ENCODE measurements around the gene MZF1.

The MZF1 gene

DNA sequence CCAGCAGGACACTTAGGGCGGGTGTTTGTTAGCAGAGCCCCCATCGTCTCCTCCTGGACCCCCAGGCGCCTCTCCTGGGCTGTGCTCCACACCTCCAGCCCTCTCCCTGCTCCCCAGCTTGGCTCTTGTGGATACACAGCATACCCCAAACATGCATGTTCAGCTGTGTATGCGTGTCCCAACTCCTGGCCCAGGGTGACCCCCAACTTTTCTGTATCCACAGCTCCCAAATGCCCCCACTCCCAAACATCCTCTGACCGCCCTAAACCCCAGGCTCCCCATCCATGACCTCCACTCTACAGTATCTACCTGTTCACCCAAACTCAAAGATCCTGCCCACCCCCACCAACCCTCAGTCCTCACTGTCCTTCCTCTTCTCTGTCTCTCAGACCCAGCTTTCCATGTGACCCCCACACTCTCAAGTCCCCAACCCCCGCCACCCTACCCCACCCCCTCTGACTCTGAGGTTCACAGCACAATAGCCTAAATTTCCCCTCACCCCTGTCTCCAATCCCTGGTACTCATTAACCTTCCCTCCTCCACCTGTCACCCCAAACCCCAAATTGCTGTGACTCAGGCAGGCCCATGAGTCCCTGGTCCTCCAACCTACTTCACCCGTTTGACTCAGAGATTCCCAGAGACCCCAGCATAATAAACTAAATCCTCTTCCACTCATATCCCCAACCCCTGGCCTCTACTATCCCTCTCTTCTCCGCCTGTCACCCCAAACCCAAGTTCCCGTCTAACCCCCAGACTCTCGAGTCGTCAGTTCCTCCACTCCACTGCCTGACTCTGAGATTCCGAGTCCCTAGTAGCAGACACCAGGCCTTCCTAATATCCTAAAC lies 15.7 kb downstream of the MZF1 start:
- H3K23ac ChIP-seq (ENCODE audit: low read depth, low read length, poor library complexity), result peak overlapping the region; percentile 94
- peak overlapping the region; percentile 84 to 90 for H3K4me3 ChIP-seq (ENCODE audit: low read length in 2 of 2)
- peak overlapping the region; percentile 75 for H3K4me2 ChIP-seq (ENCODE audit: insufficient read depth, low read length, poor library complexity, severe bottlenecking)
- peaks cover 0 to 4% of the 10 kb centered on the region in 2 donors for H3K9me3 ChIP-seq (replicated peaks in 1 of 2; ENCODE audit: control insufficient read depth in 2 of 2, insufficient read depth in 1 of 2, low read depth in 1 of 2, low read length in 2 of 2)
- peak overlapping the region; percentile 89 for H2AK5ac ChIP-seq (ENCODE audit: low read depth, low read length)
- peaks cover 19 to 28% of the 10 kb centered on the region in 2 donors for H3K4me1 ChIP-seq (ENCODE audit: control insufficient read depth in 2 of 2, insufficient read depth in 1 of 2, low read depth in 1 of 2, low read length in 2 of 2)
- H4K8ac ChIP-seq (ENCODE audit: low read depth, low read length), result no peak overlapping the region
- no peak overlapping the region for H3K18ac ChIP-seq (ENCODE audit: low read length)
- peak overlapping the region; percentile 65 for H3K14ac ChIP-seq (ENCODE audit: low read length)
- 100% methylated on average over 1 of the region's 12 CpGs; no CpG with 5 or more reads in 1 of the 2 donors for WGBS, 2 donors (ENCODE audit: extremely low coverage in 2 of 2, insufficient read length in 2 of 2, insufficient replicate concordance in 1 of 2)
- H3K79me1 ChIP-seq (ENCODE audit: low read depth, low read length), result peaks cover 4% of the 10 kb centered on the region
- no peak overlapping the region for H2BK15ac ChIP-seq (ENCODE audit: low read length)
- DNase-seq (ENCODE audit: low spot score), result no peak
- no peak overlapping the region for H4K91ac ChIP-seq (ENCODE audit: low read depth, low read length, poor library complexity)
- peak overlapping the region; percentile 98 for H3K9ac ChIP-seq (ENCODE audit: low read depth, low read length, poor library complexity)
- H3K27ac ChIP-seq (replicated peaks; ENCODE audit: low read length), result peak overlapping the region; percentile 100
- no peak overlapping the region for H2BK12ac ChIP-seq (ENCODE audit: low read length)
- no peak overlapping the region for H2AFZ ChIP-seq (ENCODE audit: low read length)
- peaks cover 0 to 9% (median 0%) of the 10 kb centered on the region in 3 experiments for H3K27me3 ChIP-seq (ENCODE audit: control insufficient read depth in 3 of 3, insufficient read depth in 3 of 3, low read depth in 1 of 3, low read length in 3 of 3)
- peak overlapping the region; percentile 21 for H2BK120ac ChIP-seq (ENCODE audit: low read depth, low read length)
- peaks cover 19 to 46% of the 10 kb centered on the region in 2 donors for H3K36me3 ChIP-seq (replicated peaks in 1 of 2; ENCODE audit: control insufficient read depth in 2 of 2, insufficient read depth in 2 of 2, low read length in 2 of 2)
- H2BK5ac ChIP-seq (ENCODE audit: low read length), result peak overlapping the region; percentile 97
- H3K4ac ChIP-seq (ENCODE audit: low read length), result no peak overlapping the region

DNA sequence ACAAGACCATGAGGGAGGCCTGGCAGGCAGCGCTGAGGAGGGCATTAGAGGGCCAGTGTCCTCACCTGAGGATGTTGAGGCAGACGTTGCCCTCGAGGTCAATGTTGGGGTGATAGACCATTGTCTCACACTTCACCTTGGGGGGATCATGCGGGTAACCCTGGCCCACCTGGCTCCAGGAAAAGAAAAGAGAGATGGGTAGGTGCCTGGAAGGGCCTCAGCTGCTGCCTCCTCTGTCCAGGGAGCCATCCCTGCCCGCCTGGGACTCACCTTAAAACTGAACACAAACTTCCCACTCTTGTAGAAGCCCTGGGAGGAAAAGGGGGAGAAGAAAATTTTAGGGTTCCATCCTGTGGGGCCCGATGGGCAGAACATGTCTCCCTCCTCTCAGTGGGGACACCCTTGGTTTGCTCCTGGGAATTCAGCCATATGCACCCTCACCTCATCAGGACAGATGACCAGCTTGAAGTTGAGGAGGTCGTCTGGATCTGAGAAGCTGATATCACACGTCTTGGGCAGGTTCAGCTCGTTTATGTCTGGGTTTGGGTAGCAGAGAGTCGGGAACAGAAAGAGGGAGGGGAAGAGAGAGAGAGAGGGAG lies 16.4 kb downstream of the MZF1 start:
- H2BK12ac ChIP-seq (ENCODE audit: low read length), result no peak overlapping the region
- peaks cover 25 to 47% of the 10 kb centered on the region in 2 donors for H3K36me3 ChIP-seq (replicated peaks in 1 of 2; ENCODE audit: control insufficient read depth in 2 of 2, insufficient read depth in 2 of 2, low read length in 2 of 2)
- no peak for DNase-seq (ENCODE audit: low spot score)
- H3K18ac ChIP-seq (ENCODE audit: low read length), result no peak overlapping the region
- no peak overlapping the region for H4K8ac ChIP-seq (ENCODE audit: low read depth, low read length)
- no peak overlapping the region for H3K4ac ChIP-seq (ENCODE audit: low read length)
- H3K23ac ChIP-seq (ENCODE audit: low read depth, low read length, poor library complexity), result peak overlapping the region; percentile 67
- no peak overlapping the region for H2BK120ac ChIP-seq (ENCODE audit: low read depth, low read length)
- peaks cover 0 to 1% of the 10 kb centered on the region in 2 donors for H3K9me3 ChIP-seq (replicated peaks in 1 of 2; ENCODE audit: control insufficient read depth in 2 of 2, insufficient read depth in 1 of 2, low read depth in 1 of 2, low read length in 2 of 2)
- peak overlapping the region; percentile 49 for H2BK5ac ChIP-seq (ENCODE audit: low read length)
- WGBS, 2 donors (ENCODE audit: extremely low coverage in 2 of 2, insufficient read length in 2 of 2, insufficient replicate concordance in 1 of 2), result no CpG with 5 or more reads among the region's 10 CpGs
- no peak overlapping the region for H3K4me2 ChIP-seq (ENCODE audit: insufficient read depth, low read length, poor library complexity, severe bottlenecking)
- H3K79me1 ChIP-seq (ENCODE audit: low read depth, low read length), result peaks cover 4% of the 10 kb centered on the region
- peaks cover 13 to 28% of the 10 kb centered on the region in 2 donors for H3K4me1 ChIP-seq (ENCODE audit: control insufficient read depth in 2 of 2, insufficient read depth in 1 of 2, low read depth in 1 of 2, low read length in 2 of 2)
- H3K27me3 ChIP-seq (ENCODE audit: control insufficient read depth in 3 of 3, insufficient read depth in 3 of 3, low read depth in 1 of 3, low read length in 3 of 3), result peaks cover 0 to 2% (median 0%) of the 10 kb centered on the region in 3 experiments
- H2AFZ ChIP-seq (ENCODE audit: low read length), result no peak overlapping the region
- peak overlapping the region in 1 of 2 donors; percentile 84 for H3K4me3 ChIP-seq (ENCODE audit: low read length in 2 of 2)
- no peak overlapping the region for H3K27ac ChIP-seq (replicated peaks; ENCODE audit: low read length)
- no peak overlapping the region for H2BK15ac ChIP-seq (ENCODE audit: low read length)
- no peak overlapping the region for H2AK5ac ChIP-seq (ENCODE audit: low read depth, low read length)
- no peak overlapping the region for H4K91ac ChIP-seq (ENCODE audit: low read depth, low read length, poor library complexity)
- H3K14ac ChIP-seq (ENCODE audit: low read length), result no peak overlapping the region
- peak overlapping the region; percentile 60 for H3K9ac ChIP-seq (ENCODE audit: low read depth, low read length, poor library complexity)

DNA sequence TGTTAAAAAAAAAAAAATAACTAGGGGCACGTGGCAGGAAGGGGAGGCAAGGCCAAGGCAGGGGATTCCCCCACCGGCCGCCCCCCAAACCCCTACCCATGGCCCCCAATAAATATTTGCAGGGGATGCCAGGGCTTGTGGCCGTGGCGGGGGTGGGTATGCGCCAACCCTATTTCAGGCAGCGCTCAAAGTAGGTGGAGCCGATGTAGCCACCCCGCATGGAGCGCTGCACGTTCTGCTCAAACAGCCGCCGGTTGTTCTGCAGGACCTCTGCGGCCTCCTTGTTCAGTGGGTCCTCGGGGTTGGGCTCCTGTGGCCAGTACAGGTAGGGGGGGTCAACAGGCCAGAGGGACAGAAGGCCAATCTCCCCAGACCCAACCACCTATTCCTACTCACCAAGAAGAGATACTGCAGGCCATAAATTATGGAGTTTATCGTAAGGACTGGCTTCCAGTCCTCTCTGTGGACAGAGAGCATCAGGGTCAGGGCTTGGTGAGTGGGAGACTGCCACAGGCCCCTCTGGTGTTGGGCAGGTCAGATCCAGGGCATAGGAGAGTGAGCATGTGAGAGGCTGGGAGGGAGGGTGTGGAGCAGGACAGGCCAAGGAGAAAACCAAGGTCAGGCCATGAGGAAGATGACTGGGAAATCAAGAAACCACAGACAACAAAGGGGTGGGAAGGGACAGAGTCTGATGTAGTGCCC lies 17.1 kb downstream of the MZF1 start:
- no CpG with 5 or more reads among the region's 16 CpGs for WGBS, 2 donors (ENCODE audit: extremely low coverage in 2 of 2, insufficient read length in 2 of 2, insufficient replicate concordance in 1 of 2)
- Histone ChIP-seq H3K9ac (ENCODE audit: low read depth, low read length, poor library complexity) (peak overlapping the region; percentile 24), H3K27ac (replicated peaks; ENCODE audit: low read length) (no peak overlapping the region)

More for the DNA sequence above, 17.1 kb downstream of the MZF1 start:
- Histone ChIP-seq H2BK15ac (ENCODE audit: low read length) (no peak overlapping the region), H3K27me3 (ENCODE audit: control insufficient read depth in 3 of 3, insufficient read depth in 3 of 3, low read depth in 1 of 3, low read length in 3 of 3) (no peaks in the 10 kb centered on the region), H3K36me3 (replicated peaks in 1 of 2; ENCODE audit: control insufficient read depth in 2 of 2, insufficient read depth in 2 of 2, low read length in 2 of 2) (peaks cover 31 to 49% of the 10 kb centered on the region in 2 donors), H3K14ac (ENCODE audit: low read length) (no peak overlapping the region), H4K91ac (ENCODE audit: low read depth, low read length, poor library complexity) (no peak overlapping the region), H4K8ac (ENCODE audit: low read depth, low read length) (no peak overlapping the region), H3K9me3 (replicated peaks in 1 of 2; ENCODE audit: control insufficient read depth in 2 of 2, insufficient read depth in 1 of 2, low read depth in 1 of 2, low read length in 2 of 2) (no peaks in the 10 kb centered on the region), H3K4me1 (ENCODE audit: control insufficient read depth in 2 of 2, insufficient read depth in 1 of 2, low read depth in 1 of 2, low read length in 2 of 2) (peaks cover 13 to 28% of the 10 kb centered on the region in 2 donors), H3K4me2 (ENCODE audit: insufficient read depth, low read length, poor library complexity, severe bottlenecking) (no peak overlapping the region), H3K23ac (ENCODE audit: low read depth, low read length, poor library complexity) (peak overlapping the region; percentile 67), H2BK5ac (ENCODE audit: low read length) (no peak overlapping the region), H3K4ac (ENCODE audit: low read length) (no peak overlapping the region), H2BK120ac (ENCODE audit: low read depth, low read length) (no peak overlapping the region), H2AK5ac (ENCODE audit: low read depth, low read length) (no peak overlapping the region), H3K4me3 (ENCODE audit: low read length in 2 of 2) (peak overlapping the region in 1 of 2 donors; percentile 84), H2BK12ac (ENCODE audit: low read length) (no peak overlapping the region), H3K79me1 (ENCODE audit: low read depth, low read length) (peaks cover 4% of the 10 kb centered on the region), H2AFZ (ENCODE audit: low read length) (no peak overlapping the region), H3K18ac (ENCODE audit: low read length) (no peak overlapping the region)
- no peak for DNase-seq (ENCODE audit: low spot score)

Measured in neuronal stem cell (in vitro differentiated cells).